Coronary artery (tissue), 2 donors: ENCODE data around the gene DMWD.
A peak's percentile ranks its signal among the peaks of the same experiment; 100 is the strongest.

Experiments used
- DNase-seq: peaks from one replicate; pipeline ENCODE4 v3.0.0-alpha.2; 2017; ENCODE audit warnings: low spot score
- H3K27ac ChIP-seq, 2 donors: fragments of 200-600 bp; sonication (generic); one replicate each; pipeline ENCODE4 v1.5.1; 2016 to 2019
- H3K4me3 ChIP-seq: fragments of 200-600 bp; sonication (generic); 2 replicates; pipeline ENCODE4 v1.5.1; 2016; ENCODE audit warnings: mild to moderate bottlenecking, moderate library complexity
- CTCF ChIP-seq: fragments of 200-600 bp; sonication (generic); IDR thresholded peaks from one replicate; pipeline ENCODE4 v1.5.1; 2019; ENCODE audit warnings: antibody characterized with exemption

Gene DMWD

GRCh38 chr19:45816236-45817009 is 23.8 kb upstream of the DMWD start:
- Histone ChIP-seq H3K4me3 (no peak overlapping the region), H3K27ac (no peak overlapping the region)
- DNase-seq = no peak
- TF ChIP-seq CTCF = no peak

- peak overlapping the region; percentile 66 for H3K4me3 ChIP-seq
- no peak overlapping the region for H3K27ac ChIP-seq
- TF ChIP-seq CTCF = no peak
- DNase-seq = no peak
Observed at GRCh38 chr19:45815481-45816216, 23.0 kb upstream of the DMWD start.

- H3K27ac ChIP-seq = no peak within 1 kb of the TSS
- no peak for TF ChIP-seq CTCF
- DNase-seq = no peak
- H3K4me3 ChIP-seq = peak within 1 kb of the TSS; percentile 66
Observed at GRCh38 chr19:45814851-45815480, 22.3 kb upstream of the DMWD start, which contains the start of gene RSPH6A. TSS of gene RSPH6A (minus strand) at chr19:45815308. CDS start at chr19:45815176, 132 bp downstream.

GRCh38 chr19:45814166-45814780 is 21.6 kb upstream of the DMWD start:
- no peak for TF ChIP-seq CTCF
- Histone ChIP-seq H3K4me3 (no peak overlapping the region), H3K27ac (no peak overlapping the region)
- no peak for DNase-seq

- DNase-seq = no peak
- Histone ChIP-seq H3K27ac (no peak overlapping the region), H3K4me3 (no peak overlapping the region)
- no peak for TF ChIP-seq CTCF
Observed at GRCh38 chr19:45812297-45812696, 19.7 kb upstream of the DMWD start.

- TF ChIP-seq CTCF = no peak
- no peak for DNase-seq
- H3K4me3 ChIP-seq = no peak overlapping the region
- no peak overlapping the region for H3K27ac ChIP-seq
Observed at GRCh38 chr19:45809643-45810159, 17.1 kb upstream of the DMWD start.
